Stimulated activated CD8-positive, alpha-beta memory T cell treated with anti-CD3 and anti-CD28 coated beads, Interleukin-7, amount 100 ng/mL, for 4 hours (primary cell): ENCODE results near the gene PSMB7.
"Not testable (repeated sequence)": the region's sequence is repeated elsewhere in the genome, so short reads cannot be mapped to it uniquely, and the experiment has no call there.

ENCODE experiments used
- DNase-seq, 2 donors: peaks; one replicate each; pipeline ENCODE4 v3.0.0-alpha.2; 2020; ENCODE audit warnings: low read depth in 2 of 2

PSMB7 gene

GRCh38 chr9:124443625-124444024 lies 28.4 kb upstream of the PSMB7 start:
- no peak for DNase-seq

GRCh38 chr9:124442826-124443225 lies 27.6 kb upstream of the PSMB7 start:
- no peak for DNase-seq

GRCh38 chr9:124442379-124442778 lies 27.1 kb upstream of the PSMB7 start:
- no peak for DNase-seq

GRCh38 chr9:124441291-124441690 lies 26.0 kb upstream of the PSMB7 start:
- no peak for DNase-seq

GRCh38 chr9:124440786-124441185 lies 25.5 kb upstream of the PSMB7 start:
- DNase-seq = no peak

GRCh38 chr9:124439686-124440243 lies 24.5 kb upstream of the PSMB7 start:
- DNase-seq = no peak

- DNase-seq = no peak
These were observed 23.8 kb upstream of the PSMB7 start for GRCh38 chr9:124439086-124439485.

GRCh38 chr9:124438091-124438490 lies 22.8 kb upstream of the PSMB7 start:
- DNase-seq = no peak

- DNase-seq = no peak
These were observed 21.8 kb upstream of the PSMB7 start for GRCh38 chr9:124437086-124437485.

GRCh38 chr9:124436320-124436719 lies 21.1 kb upstream of the PSMB7 start:
- DNase-seq = no peak

GRCh38 chr9:124429530-124429867 lies 14.3 kb upstream of the PSMB7 start:
- DNase-seq = no peak

- no peak for DNase-seq
These were observed 13.7 kb upstream of the PSMB7 start for GRCh38 chr9:124428751-124429529.

GRCh38 chr9:124427281-124427680 lies 12.0 kb upstream of the PSMB7 start:
- DNase-seq = no peak

GRCh38 chr9:124426361-124426760 lies 11.1 kb upstream of the PSMB7 start:
- no peak for DNase-seq

GRCh38 chr9:124425733-124426132 lies 10.5 kb upstream of the PSMB7 start:
- not testable (repeated sequence) for DNase-seq

GRCh38 chr9:124423591-124423990 lies 8.3 kb upstream of the PSMB7 start:
- DNase-seq = no peak

GRCh38 chr9:124423155-124423554 lies 7.9 kb upstream of the PSMB7 start:
- no peak for DNase-seq

- no peak for DNase-seq
These were observed 5.8 kb upstream of the PSMB7 start for GRCh38 chr9:124420991-124421543.

GRCh38 chr9:124419832-124420489 lies 4.7 kb upstream of the PSMB7 start:
- no peak for DNase-seq

- DNase-seq = no peak
These were observed 726 bp upstream of the PSMB7 start for GRCh38 chr9:124415852-124416484.

- no peak for DNase-seq
These were observed 630 bp downstream of the PSMB7 start for GRCh38 chr9:124414612-124415011.

- DNase-seq = no peak
These were observed 3.0 kb downstream of the PSMB7 start for GRCh38 chr9:124412228-124412575.
